ENCODE measurements around the gene PRR33.

Gene PRR33

GRCh38 chr11:1845561-1846452 lies 45.9 kb downstream of the PRR33 start:
- peak in 1 of 6 experiments; percentile 23 for DNase-seq

- no peak for DNase-seq
Measured at GRCh38 chr11:1845095-1845429, 46.6 kb downstream of the PRR33 start.

GRCh38 chr11:1844221-1845094 lies 47.2 kb downstream of the PRR33 start:
- DNase-seq = peak in 4 of 6 experiments; percentile 28 to 62 (median 46)

DNA sequence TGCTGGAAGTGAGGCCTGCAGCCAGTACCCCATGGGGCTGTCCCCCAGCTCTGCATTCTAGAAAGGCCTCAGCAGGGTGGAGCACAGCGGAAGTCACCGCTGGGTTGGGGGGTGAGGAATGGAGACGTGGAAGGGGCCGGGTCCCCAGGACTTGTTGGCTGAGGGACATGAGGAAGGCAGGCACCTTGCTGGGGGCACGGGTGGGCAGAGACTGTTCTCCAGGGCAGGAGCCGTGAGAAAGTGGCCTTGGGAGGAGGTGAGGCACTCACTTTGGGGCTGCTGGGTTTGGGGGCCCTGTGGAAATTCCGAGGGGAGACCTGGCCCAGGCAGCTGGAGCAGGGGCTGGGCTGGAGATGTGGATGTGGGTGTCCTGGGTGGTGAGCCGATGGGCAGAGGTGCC lies 47.9 kb downstream of the PRR33 start:
- DNase-seq = no peak

DNA sequence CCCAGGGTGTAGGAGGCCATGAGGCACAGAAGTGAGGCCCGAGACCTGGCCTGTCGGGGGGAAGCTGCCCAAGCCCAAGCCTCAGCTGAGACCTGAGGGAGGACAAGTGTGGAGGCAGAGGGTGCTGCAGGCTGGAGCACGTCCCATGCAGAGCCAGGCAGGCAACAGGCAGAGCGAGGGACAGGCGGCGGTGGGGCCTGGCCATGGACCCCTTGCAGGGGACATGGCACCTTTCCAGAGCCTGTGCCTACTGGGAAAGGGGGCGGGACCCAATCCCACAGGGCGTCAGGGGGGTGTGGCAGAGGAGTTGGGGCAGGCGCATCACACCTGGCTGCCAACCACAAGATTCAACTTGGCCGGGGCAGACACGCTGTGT lies 48.6 kb downstream of the PRR33 start:
- DNase-seq = no peak

DNA sequence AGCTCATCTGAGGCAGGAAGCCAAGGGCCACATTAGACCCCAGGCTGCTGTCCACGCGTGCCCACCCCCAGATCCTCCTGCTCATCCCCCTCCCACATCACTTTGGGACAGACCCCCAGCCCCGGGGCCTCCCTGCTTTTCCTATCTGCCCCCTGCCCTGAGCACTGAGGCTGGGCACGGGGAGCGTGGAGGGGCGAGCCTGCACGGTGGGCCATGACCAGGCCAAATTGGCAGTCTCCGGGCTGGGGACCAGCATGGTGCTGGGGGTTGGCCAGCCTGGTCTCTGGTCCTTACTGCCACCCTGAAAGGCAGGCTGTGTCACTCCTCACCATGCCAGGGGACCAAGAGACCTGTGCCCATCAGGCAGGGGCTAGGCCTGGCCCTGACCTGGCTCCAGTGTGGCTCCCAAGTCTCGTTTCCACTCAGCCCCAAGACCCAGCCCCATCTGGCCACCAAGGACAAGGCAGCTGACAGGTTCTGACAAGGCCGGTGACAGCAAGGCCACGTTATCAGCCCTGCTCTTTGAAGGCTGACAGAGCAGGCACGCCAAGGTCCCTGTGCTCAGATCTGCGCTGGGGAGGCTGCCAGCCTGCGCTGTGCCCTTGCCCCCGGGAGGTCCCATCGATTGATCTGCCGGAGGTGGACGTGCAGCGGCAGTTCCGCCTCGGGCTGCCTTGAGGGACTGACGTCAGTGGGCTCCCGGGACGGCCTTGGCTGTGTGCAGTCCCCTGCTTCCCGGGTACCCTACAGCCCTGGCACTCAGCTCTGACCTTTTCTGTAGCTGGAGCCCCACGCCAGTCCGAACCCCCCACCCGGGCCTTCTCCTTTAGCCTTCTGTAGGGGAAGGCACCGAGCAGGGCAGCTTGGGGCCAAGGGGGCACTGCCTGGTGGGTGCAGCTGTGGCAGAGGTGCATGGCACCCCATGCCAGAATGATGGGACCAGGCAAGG lies 49.3 kb downstream of the PRR33 start:
- no peak for DNase-seq

DNA sequence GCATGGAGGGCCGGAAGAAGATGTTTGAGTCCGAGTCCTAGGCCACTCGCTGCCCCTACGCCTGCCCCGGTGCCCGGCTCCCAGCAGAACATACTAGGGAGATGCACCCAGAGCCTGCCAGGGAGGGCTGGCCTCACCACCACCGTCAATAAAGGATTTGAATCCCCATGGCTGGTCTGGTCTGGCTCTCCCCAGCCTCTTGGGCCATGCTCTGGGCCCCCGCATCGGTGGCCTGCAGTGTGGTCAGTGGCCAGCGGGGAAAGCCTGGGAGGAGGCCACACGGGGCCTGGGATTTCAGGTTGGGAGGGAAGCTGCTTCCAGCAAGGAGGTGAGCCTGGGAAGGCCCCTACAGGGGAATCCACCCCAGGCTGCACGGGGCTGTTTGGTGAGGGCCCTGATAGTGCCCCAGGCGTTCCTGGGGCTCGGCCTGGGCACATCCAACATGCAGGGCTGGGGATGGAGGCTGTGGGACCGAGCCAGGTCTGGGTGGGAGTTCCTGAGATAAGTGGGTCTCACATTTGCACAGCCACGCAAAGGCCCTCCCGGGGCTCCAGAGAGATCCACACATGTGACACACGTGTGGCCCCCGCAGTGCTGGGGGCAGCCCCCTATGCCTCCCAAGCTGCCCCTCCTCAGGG lies 50.1 kb downstream of the PRR33 start:
- no peak for DNase-seq

- no peak for DNase-seq
Measured at GRCh38 chr11:1840780-1841480, 50.8 kb downstream of the PRR33 start.

DNA sequence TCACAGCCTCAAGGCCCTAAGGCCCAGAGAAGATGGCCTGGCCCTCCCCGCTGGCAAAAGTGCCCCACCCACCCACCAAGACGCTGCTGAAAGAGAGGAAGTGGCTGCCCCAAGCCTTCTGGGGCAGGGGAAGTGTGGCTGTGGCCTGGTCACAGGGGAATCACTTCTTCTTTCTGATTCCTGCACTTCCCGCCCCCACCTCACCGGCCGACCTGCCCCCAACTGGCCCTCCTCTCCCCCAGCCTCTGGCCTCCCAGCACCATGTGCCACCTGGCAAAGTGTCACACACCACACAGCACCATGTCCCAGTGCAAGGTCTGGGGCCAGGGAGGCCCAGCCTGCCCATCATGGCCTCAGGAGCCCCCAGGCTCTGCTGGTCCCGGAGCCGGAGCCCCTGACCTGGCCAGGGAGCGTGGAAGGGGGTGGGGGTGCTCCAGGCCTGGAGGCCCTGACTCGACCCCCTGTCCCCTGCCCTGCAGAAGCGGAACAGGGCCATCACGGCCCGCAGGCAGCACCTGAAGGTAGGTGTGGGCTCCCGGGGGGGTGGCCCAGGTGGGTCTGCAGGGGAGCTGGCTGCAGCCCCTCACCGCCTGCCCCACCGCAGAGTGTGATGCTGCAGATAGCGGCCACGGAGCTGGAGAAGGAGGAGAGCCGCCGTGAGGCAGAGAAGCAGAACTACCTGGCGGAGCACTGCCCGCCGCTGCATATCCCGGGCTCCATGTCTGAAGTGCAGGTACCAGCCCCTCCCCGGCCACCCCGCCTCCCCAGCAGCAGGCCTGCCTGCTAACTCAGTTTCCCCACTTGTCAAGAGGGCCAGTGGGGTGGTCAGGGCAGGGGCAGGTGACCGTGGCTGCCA lies 51.5 kb downstream of the PRR33 start:
- DNase-seq = no peak

- DNase-seq = no peak
Measured at GRCh38 chr11:1839204-1839923, 52.3 kb downstream of the PRR33 start.

- DNase-seq = no peak
Measured at GRCh38 chr11:1838426-1839144, 53.1 kb downstream of the PRR33 start, which contains the start of gene TNNI2. TSS of gene TNNI2 (plus strand) at chr11:1838981. CDS start at chr11:1839697, 716 bp downstream.
